Fibroblast of mammary gland (primary cell): ENCODE measurements around the gene BAK1.
A peak's percentile ranks its signal among the peaks of the same experiment; 100 is the strongest.

Experiments used
- DNase-seq: peaks from one replicate; pipeline ENCODE4 v3.0.0-alpha.2; 2010; ENCODE audit warnings: low read depth
- H3K4me3 ChIP-seq: 2 replicates; pipeline ENCODE4 v1.5.1; 2011; ENCODE audit warnings: low read depth, mild to moderate bottlenecking, low read length, moderate library complexity; ENCODE audit not compliant: control insufficient read depth
- CTCF ChIP-seq: conservative IDR thresholded peaks from 2 replicates; pipeline ENCODE4 v1.5.1; 2011; ENCODE audit warnings: low read depth, low read length, inconsistent platforms; ENCODE audit not compliant: control insufficient read depth, insufficient read depth

BAK1 gene

DNA sequence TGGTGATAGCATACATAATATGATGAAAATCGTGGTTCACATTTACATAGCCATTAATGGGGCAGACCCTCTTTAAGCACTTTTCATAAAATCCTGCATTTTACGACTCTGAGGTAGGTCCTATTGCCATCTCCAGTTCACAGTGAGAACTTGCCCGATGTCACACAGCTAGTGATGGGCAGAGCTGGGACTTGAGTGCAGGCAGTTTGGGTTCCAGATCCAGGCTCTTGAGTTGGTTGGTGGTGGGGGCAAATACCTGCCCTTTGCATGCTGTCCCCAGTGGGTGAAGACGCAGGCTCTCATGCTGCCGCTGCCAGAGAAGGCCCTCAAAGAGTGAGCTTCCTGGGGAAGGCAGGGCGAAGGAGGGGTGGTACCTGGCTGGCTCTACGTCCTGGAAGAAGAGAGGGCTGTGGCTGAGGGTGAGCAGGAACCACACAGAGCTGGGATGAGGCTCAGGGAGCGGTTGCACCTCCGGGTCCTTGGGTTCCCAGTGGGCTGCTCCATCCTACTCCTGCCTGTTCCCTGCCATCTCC lies 6.1 kb upstream of the BAK1 start:
- H3K4me3 ChIP-seq = no peak overlapping the region
- no peak for DNase-seq
- no peak for TF ChIP-seq CTCF

- no peak overlapping the region for H3K4me3 ChIP-seq
- TF ChIP-seq CTCF = peak; percentile 93
- peak; percentile 79 for DNase-seq
These were observed 5.5 kb upstream of the BAK1 start for GRCh38 chr6:33585403-33586107.

- no peak overlapping the region for H3K4me3 ChIP-seq
- TF ChIP-seq CTCF = no peak
- DNase-seq = no peak
These were observed 4.8 kb upstream of the BAK1 start for GRCh38 chr6:33584700-33585402.

GRCh38 chr6:33583591-33584155 lies 3.6 kb upstream of the BAK1 start:
- H3K4me3 ChIP-seq = no peak overlapping the region
- TF ChIP-seq CTCF = peak; percentile 38
- no peak for DNase-seq

DNA sequence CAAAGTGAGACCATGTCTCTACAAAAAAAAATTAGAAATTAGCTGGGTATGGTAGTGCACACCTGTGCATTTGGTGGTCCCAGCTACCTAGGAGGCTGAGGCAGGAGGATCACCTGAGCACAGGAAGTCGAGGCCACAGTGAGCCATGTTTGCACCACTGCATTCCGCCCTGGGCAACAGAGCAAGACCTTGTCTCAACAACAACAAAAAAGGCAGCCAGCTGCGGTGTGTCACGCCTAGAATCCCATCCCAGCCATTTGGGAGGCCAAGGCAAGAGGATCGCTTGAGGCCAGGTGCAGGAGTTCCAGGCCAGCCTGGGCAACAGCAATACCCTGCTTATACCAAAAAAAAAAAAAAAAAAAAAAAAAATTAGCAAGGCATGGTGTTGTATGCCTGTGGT lies 1.1 kb upstream of the BAK1 start:
- DNase-seq = no peak
- H3K4me3 ChIP-seq = no peak overlapping the region
- TF ChIP-seq CTCF = no peak

DNA sequence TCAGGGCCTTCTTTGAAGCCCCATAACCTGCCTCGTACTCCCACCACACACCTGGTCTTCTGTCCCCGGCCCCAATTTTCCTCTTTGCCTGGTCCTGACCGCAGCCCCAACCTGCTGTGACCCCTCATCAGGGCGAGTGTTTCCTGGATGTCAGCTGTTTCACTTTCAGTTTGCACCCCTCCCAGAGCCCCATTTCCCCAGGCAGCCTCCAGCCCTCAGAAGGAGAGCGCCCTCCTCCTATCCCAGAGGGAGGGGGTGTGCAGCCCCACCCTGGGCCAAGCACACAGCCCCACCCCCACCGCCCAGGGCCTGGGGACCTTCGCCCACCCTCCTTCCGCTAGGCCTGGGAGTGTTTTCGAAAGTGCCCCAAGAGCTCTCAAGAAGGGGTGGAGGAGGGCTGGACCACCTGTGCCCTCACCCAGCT lies 1.5 kb downstream of the BAK1 start:
- DNase-seq = no peak
- H3K4me3 ChIP-seq = peak overlapping the region; percentile 22
- no peak for TF ChIP-seq CTCF
